Kidney epithelial cell (primary cell): ENCODE measurements around the gene EHD1. TPM values are rescaled to one million over a fixed set of nuclear protein-coding genes. Genes with fewer than 3 reads are reported as not detected.

Source experiments
- DNase-seq: peaks from one replicate; pipeline ENCODE4 v3.0.0-alpha.2; 2010; ENCODE audit warnings: low read depth
- H3K27me3 ChIP-seq: 2 replicates; pipeline ENCODE4 v1.6.0; 2011; ENCODE audit warnings: low read length; ENCODE audit not compliant: control insufficient read depth, insufficient read depth
- H3K36me3 ChIP-seq: 2 replicates; pipeline ENCODE4 v1.5.1; 2011; ENCODE audit warnings: low read length; ENCODE audit not compliant: control insufficient read depth, insufficient read depth
- H3K4me3 ChIP-seq: 2 replicates; pipeline ENCODE4 v1.5.1; 2011; ENCODE audit warnings: low read depth, mild to moderate bottlenecking, control low read depth, low read length
- CTCF ChIP-seq: IDR thresholded peaks from 2 replicates; pipeline ENCODE4 v1.5.1; 2011; ENCODE audit warnings: mild to moderate bottlenecking, moderate library complexity, low read length, control low read depth, inconsistent platforms; ENCODE audit not compliant: insufficient read depth, poor library complexity, severe bottlenecking
- total RNA-seq: library from RNA; depleted of rRNA; stranded (reverse); fragments of >200 nt; gene quantifications from 2 replicates; pipeline ENCODE4 v1.2.3, GENCODE V29; 2015

Gene EHD1
- total RNA-seq, 1 donor from 2014 or later, result 100 TPM

DNA sequence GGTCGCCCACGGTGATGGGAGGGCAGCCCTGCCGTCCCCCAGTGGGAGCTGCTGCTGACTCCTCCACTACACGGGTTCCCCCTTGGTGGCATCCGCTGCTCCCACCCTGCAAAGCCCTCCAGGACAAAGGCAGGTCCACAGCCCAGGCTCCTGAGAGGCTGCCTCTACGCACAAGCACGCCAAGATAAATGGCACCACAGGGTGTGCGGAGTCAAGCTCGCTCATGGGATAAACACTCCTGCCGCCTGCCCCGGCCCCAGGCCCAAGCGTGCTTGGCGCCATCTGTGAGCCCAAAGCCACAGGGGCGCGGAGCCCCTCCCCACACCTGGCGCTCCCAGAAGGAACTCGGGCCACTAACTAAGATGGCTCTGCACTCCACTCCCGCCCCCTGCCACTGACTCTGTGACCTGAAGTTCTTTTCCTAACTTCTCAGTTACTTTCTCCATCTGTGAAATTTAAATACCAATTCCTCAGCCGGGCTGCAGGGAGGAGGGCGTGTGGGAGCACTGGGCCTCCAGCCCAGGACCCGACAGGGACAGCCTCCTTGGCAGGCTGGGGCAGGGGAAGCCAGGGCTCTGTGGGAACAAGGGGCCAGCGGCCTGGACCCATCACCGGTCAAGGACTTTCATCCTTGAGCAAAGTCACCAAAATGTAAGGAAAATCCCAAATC is 14.9 kb downstream of the EHD1 start:
- Histone ChIP-seq H3K27me3 (no peaks in the 10 kb centered on the region), H3K36me3 (peaks cover 1% of the 10 kb centered on the region), H3K4me3 (no peak overlapping the region)
- DNase-seq, result no peak
- no peak for TF ChIP-seq CTCF

- no peak for DNase-seq
- Histone ChIP-seq H3K27me3 (no peaks in the 10 kb centered on the region), H3K4me3 (no peak overlapping the region), H3K36me3 (peaks cover 1% of the 10 kb centered on the region)
- TF ChIP-seq CTCF, result no peak
Measured at GRCh38 chr11:64862987-64863390, 15.4 kb downstream of the EHD1 start.

- no peak overlapping the region for H3K4me3 ChIP-seq
- peaks cover 3% of the 10 kb centered on the region for H3K36me3 ChIP-seq
- H3K27me3 ChIP-seq, result no peaks in the 10 kb centered on the region
- TF ChIP-seq CTCF, result no peak
- no peak for DNase-seq
Measured at GRCh38 chr11:64861227-64861975, 17.0 kb downstream of the EHD1 start.

DNA sequence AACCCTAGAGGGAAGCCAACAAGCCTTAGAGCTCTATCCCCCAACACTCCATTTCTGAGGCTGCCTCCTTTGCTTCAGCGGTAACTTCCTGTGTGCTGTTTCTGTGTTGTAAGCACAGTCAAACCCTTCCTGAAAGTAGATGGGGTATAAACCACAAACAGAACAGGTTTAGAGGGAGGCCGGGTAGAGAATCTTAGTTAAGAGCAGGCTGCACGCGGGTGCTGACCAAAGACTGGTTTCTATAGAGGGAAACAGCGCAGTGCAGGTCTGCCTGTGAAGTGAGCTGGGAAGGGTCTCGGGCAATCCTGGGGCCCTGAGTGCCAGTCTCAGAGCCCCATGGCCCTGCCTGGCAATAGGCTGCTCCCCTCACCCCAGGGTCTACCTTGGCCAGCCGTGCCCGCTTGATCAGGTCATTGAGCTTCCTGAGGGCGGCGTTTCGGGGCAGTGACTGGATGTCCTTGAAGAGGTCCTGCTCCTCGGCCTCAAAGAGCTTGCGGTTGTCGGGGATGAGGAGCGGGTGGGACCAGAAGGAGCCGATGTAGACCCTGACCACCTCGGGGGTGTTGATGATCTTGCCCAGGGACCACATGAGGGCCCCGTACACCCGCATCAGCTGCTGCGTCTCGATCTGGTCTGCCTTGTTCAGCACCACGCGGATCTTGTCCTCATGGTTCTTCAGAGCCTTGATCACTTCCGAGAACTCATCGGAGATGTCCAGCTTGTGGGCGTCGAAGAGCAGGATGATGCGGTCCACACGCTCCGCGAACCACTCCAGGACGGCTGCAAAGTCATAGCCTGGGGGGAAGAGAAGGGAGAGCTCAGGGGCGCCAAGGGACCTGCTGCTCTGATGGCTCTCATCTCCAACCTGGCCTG is 18.6 kb downstream of the EHD1 start:
- H3K36me3 ChIP-seq, result peaks cover 3% of the 10 kb centered on the region
- H3K4me3 ChIP-seq, result no peak overlapping the region
- H3K27me3 ChIP-seq, result no peaks in the 10 kb centered on the region
- no peak for TF ChIP-seq CTCF
- DNase-seq, result no peak

- H3K4me3 ChIP-seq, result no peak overlapping the region
- H3K36me3 ChIP-seq, result peaks cover 3% of the 10 kb centered on the region
- TF ChIP-seq CTCF, result no peak
- no peak for DNase-seq
- no peaks in the 10 kb centered on the region for H3K27me3 ChIP-seq
Measured at GRCh38 chr11:64858467-64859263, 19.8 kb downstream of the EHD1 start.
